Measurements from ENCODE around the gene DNM2. TPM values are rescaled to one million over a fixed set of nuclear protein-coding genes. Genes with fewer than 3 reads are reported as not detected.
"Not testable (repeated sequence)": the region's sequence is repeated elsewhere in the genome, so short reads cannot be mapped to it uniquely, and the experiment has no call there.

Gene DNM2
- total RNA-seq, 1 donor from 2014 or later = 201 TPM

DNA sequence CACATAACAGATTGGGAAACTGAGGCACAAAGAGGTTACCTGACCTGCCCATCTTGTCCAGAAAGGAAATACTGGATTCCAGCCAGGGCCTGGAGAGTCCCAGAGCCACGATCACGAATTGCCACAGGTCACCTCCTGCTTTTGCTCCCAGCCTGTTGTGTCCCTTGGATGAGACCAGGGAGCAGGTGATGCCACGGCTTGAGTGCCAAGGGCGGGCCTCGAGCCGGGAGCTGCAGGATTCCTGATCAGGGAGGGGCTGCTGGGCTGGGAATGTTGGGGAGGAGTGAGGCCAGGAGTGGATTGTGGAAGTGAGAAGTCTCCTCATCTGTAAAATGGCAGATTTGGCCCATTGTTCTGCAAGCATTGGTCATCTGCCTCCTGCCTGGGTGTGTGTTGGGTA is 29.4 kb downstream of the DNM2 start:
- DNase-seq (peak; percentile 53), ATAC-seq (no peak)
- intact Hi-C loops (cut with micrococcal nuclease) = no loop called here

DNA sequence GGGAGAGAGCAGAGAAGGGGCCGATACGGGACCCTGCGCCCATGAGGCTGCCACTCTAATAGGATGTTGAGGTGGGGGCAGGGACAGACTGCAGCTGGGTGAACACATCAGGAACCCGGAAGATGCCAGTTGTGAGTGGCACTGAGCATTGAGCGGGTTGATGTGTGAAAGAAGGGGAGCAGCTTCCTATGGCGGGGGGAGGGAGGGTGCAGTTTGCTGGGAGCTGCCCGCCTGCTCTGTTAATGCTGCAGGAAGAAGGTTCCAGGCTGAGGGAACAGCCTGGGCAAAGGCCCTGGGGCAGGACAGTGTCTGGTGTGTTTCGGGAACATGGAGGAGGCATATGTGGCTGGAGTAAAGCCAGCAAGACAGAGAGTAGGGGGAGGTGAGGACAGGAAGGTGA is 29.8 kb downstream of the DNM2 start:
- intact Hi-C loops (cut with micrococcal nuclease) = no loop called here
- DNase-seq (no peak), ATAC-seq (no peak)

DNA sequence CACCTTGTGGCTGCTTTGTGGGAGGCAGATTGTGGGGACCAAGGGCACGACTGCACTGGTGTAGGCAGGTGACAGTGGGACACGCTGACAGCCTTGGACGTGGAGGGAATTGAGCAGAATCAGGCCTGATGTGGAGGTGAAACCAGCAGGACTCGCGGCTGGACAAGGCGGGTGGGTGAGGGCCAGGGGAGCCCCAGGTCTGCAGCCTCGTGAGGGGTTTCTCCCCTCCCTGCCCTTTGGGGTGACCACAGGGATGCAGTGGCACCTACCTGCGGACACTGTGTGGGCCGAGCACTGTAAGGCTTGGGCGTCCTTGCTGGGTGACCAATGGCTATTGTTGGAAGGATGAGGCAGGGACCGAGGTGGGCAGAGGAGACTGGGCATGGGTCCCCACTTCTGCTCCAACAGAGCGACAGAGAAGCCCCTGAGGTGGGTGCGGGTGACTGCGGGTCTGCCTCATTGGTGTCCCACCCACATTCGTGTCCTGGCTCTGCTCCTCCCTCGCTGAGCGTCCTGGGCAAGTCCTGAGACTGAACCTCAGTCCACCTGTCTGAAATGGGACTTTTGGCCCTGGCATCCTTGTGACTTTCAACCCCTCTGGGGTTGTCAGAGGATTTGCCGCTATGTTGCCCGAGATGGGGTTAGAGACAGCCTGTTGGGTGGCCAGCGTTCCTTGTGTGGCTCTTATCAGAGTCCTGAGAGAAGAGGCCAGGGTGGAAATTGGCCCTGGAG is 30.5 kb downstream of the DNM2 start:
- intact Hi-C loops (cut with micrococcal nuclease) = no loop called here
- DNase-seq = no peak
- ATAC-seq = no peak

DNA sequence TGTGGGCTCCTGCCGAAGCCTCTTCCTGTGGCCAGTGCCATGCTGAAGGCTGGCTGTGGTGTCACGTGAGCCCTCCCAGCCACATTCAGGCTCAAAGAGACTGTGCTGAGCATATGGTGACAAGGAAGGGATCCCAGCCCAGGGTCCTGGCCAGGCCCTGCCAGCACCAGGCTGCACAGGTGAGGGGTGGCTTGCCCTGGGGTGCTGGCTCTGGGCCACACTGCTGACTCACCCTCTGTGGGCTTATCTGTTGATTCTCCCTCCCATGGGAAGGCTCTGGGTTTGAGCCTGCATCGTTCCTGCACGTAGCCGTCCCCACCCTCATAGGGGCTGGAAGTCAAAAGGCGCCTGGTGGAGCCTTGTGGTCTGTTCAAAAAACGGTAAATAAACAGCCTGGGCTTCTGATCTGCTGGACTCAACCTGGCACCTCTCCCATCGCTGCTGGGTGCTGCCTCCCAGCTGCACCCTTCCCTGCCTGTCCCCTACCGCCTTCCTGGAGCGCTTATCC is 31.1 kb downstream of the DNM2 start:
- intact Hi-C loops (cut with micrococcal nuclease) = no loop called here
- DNase-seq (peak; percentile 61), ATAC-seq (peak; percentile 54)

DNA sequence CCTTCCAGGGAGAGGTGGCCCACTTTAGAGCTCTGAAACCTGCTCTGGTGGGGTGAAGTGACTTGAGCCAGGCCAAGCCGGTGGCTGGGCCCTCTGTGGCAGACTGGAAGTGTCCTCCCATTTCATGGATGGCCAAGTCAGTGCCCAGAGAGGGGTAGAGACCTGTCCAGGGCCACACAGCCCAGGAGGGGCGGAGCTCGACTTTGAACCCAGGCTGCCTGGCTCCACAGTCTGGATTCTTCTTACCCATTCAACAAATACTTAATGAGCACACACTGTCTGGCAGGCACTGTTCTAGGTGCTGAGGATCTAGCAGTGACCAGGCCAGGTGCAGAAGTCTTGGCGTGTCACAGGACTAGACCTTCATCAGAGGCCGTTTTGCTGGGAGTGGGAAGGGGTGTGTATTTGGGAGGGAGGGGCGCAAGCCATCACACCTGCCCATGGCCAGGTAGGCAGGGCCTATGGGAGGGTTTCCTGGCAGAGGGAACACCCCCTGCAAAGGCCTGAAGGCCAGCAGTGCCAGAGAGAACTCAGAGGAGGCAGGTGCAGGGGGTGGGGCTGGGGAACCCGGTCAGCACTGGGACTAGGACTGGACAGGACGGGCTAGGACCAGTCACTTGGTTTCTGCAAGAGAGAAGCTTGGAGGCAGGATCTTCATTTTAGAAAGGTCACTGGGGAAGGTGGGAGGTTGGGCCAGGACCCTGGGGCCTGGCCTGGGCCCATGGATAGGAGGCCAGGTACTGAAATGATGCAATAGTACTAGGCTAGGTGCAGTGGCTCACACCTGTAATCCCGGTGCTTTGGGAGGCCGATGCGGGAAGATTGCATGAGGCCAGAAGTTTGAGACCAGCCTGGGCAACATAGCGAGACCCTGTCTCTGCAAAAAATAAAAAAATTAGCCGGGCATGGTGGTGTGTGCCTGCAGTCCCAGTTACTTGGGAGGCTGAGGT is 31.8 kb downstream of the DNM2 start:
- ATAC-seq (no peak), DNase-seq (no peak)
- intact Hi-C loops (cut with micrococcal nuclease) = no loop called here

DNA sequence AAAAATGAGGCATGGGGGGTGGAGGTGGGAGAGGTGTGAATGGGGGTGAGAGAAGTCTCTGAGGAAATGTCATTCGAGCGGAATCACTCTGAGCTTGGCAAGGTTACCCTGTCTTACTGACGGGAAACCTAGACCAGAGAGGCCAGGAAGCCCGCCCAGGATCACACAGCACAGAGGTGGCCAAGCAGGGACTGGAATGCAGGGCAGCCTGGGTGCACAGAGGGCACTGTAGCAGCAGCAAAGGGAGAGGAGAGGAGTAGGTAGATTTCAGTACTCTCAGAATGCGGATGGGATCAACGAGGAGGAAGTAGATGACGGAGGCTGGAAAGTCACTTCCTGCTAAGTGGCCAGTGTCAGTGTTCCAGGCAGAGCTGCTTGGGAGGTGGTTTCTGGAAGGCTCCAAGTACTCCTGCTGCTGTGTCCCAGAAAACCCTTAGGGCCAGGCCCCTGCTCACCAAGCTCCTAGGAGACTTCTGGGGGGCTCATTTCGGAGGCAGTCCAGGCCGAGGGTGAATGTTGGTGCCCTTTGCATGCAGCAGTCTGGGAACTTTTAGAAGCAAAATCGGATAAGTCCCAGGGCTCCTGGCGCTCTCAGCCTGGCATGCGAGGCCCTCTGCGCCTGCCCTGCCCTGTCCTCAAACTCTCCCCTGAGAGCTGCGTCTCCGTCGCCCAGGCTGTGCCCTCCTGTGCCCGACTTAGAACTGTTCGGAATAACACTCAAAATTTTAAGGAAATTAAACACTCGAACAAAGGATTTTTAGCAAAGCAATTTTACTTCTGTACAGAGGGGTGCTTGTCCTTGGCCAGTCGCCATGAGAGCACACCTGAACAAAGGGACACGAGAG is 33.5 kb downstream of the DNM2 start:
- intact Hi-C loops (cut with micrococcal nuclease) = no loop called here
- ATAC-seq = peak; percentile 66
- peak; percentile 59 for DNase-seq

DNA sequence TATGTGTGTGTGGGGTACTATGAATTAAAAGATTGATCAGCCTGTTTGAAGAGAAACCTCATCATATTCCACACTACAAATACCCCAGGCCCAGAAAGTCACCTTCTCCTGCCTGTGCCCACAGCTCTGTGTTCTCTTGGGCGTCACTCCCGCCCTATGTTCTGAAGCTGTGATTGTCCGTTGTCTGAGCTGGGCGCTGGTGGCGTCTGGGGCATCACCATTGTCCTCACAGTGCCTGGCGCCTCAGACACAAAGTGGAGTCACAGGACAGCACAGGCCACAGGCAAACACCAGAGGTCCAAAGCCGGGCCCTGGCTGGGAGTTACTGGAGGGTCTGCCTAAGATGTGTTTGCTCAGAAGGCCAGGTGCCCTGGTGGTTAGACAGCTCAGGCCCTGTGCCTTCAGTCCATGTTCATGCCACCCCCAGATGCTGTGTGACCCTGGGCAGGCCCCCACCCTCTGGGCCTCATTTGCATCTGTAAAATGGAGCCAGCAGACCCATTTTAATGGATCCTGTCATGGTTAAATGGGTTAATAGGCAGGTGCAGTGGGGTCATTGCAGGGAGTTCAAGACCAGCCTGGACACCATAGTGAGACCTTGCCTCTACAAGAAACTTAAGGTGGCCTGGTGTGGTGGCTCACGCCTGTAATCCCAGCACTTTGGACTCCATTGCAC is 34.5 kb downstream of the DNM2 start:
- intact Hi-C loops (cut with micrococcal nuclease) = no loop called here
- DNase-seq = peak; percentile 61
- peak; percentile 63 for ATAC-seq

DNA sequence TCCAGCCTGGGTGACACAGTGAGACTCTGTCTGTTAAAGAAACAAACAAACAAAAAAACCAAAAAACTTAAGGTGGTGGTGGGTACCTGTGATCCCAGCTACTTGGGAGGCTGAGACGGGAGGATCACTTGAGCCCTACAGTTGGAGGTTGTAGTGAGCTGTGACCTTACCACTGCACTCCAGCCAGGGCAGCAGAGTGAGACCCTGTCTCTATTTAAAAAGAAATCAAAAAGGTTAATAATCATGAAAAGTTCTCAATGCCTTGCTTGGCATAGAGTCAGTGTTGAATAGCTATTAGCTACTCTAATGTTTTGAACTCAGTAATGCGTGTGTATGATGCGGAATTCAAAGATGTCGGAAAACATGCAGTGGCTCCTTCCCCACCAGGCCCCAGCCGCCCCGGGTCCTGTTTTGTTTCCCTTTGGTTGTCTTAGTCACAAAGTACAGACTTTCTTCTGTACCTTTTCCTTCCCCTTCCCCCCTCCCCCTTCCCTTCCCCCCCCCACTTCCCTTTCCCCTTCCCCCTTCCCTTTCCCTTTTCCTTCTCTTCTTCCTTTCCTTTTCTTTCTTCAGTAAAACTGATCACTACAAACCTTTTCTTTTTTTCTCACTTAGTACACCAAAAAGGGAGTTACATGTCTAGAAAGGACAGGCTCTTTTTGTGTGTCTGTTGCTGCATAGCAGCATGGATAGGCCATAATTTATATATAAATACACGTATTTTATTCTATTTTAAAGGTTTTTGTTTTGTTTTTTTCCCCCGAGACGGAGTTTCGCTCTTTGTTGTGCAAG is 35.2 kb downstream of the DNM2 start:
- no peak for DNase-seq
- intact Hi-C loops (cut with micrococcal nuclease) = no loop called here
- ATAC-seq = no peak

DNA sequence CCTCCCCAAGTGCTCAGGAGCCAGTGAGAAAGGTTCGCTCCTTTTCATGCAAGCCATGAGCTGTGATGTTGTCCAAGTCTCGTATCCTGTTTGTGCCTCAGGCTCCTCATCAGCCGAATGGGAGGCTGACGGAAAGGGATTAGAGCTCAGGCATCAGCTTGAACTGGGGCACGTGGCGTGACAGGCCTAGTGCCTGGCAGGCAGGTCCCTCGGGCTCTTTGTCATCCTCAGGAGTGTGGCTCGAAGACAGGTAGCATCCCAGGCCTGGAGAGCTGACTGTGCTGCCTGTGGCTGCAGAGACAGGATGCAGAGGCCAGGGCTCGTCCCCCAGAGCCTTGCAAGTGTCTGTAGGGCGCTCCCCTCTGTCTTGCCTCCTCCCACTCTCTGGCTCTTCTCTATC is 38.5 kb downstream of the DNM2 start:
- intact Hi-C loops (cut with micrococcal nuclease) = no loop called here
- no peak for DNase-seq
- ATAC-seq = no peak

DNA sequence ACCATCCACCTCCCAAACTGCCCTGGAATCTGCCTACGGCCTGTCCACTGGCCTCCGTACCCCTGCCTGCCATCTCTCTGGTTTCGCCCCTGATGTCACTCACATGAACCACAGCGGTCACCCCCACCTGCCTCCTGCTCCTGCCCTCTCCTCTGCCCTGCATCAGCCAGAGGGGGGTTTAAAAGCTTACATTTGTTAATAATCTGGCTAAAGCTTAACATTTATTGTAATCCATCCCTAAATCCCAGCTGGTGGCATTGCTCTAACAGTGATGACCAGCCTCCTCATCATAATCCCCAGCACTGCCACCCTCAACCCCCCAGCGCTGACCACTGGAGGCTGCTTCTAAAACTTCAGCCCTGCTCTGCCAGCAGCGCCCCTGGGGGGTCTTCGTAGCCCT is 38.9 kb downstream of the DNM2 start:
- ATAC-seq (no peak), DNase-seq (no peak)
- intact Hi-C loops (cut with micrococcal nuclease) = no loop called here

DNA sequence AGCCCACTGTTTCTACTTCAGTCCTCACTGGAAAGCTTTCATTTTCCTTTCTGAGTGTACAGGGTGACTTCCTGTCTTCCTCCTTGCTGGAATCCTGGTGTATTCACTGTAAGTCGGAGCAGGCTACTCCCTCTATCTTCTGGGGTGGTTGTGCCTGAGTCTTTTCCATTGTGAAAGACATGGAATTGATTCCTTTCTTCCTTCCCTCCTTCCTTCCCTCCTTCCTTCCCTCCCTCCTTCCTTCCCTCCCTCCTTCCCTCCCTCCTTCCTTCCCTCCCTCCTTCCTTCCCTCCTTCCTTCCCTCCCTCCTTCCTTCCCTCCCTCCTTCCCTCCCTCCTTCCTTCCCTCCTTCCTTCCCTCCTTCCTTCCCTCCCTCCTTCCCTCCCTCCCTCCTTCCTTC is 40.2 kb downstream of the DNM2 start:
- DNase-seq; intact Hi-C loops (cut with micrococcal nuclease); ATAC-seq: not testable (repeated sequence)

DNA sequence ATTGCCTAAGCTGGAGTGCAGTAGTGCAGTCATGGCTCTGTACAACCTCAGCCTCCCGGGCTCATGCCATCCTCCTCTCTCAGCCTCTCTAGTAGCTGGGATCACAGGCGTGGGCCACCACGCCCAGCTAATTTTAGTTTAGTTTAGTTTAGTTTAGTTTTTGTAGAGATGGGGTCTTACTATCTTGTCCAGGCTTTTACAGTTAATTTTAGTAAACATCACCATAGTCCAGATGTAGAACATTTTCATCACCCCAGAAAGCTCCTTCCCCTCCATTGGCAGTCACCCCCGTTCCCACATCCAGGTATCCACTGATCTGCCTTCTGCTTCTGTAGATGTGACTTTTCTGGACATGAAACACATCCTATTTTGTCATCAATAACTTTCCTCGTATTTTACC is 41.1 kb downstream of the DNM2 start:
- intact Hi-C loops (cut with micrococcal nuclease) = no loop called here
- DNase-seq = no peak
- no peak for ATAC-seq

DNA sequence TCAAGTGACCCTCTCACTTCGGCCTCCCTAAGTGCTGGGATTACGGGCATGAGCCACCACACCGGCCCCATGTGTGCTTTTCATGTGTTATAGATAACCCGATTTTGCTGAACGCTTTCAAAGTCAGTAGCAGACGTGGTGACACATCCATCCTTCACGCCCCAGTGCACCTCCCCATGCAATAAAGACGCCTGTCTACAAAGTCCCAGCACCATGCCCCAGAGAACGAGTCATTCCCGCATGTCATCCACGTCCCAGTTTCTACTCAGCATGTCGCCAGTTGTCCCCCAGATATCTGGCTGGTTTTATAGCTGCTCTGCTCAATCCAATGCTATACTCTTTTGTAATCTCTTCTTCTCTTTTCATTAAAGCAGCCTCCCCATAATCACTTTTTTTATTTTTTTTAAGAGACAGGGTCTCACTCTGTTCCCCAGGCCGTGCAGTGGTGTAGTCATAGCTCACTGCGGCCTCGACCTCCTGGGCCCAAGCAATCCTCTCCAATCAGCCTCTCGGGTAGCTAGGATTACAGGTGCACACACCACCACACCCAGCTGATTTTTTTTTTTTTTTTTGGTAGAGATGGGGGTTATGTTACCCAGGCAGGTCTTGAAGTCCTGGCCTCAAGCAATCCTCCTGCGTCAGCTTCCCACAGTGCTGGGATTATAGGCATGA is 42.5 kb downstream of the DNM2 start:
- ATAC-seq = no peak
- intact Hi-C loops (cut with micrococcal nuclease) = no loop called here
- no peak for DNase-seq

DNA sequence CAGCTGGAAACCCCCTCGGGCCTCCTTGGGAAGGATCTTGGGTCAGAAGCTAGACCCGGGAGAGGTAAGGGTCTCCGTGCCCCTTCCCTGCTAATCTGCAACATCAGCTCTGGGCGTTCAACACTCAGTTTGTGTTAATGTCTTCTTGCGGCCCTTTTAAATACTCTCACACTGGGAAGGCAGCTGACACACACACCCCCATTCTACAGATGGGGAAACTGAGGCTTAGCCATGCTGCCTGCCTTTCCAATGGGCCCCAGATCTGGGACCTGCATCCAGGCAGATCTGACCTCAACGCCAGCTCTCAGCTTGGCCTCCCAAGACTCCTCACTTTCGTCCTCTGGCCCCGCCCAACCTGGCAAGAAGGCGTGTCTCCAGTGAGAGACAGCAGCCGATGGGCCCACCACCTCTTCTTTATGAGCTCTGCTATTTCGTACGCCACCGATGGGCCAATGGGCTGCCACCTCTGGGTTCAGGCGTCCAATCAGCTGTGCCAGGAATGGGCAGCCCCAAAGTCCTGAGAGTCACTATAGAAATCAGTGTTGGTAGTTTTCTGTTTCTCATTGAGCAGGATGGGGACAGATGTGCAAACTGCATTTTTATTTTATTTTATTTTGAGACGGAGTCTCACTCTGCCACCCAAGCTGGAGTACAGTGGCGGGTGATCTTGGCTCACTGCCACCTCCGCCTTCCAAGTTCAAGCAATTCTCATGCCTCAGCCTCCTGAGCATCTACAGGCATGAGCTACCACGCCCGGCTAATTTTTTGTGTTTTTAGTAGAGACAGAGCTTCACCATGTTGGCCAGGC is 43.8 kb downstream of the DNM2 start:
- ATAC-seq (no peak), DNase-seq (peak; percentile 59)
- intact Hi-C loops (cut with micrococcal nuclease) = no loop called here

DNA sequence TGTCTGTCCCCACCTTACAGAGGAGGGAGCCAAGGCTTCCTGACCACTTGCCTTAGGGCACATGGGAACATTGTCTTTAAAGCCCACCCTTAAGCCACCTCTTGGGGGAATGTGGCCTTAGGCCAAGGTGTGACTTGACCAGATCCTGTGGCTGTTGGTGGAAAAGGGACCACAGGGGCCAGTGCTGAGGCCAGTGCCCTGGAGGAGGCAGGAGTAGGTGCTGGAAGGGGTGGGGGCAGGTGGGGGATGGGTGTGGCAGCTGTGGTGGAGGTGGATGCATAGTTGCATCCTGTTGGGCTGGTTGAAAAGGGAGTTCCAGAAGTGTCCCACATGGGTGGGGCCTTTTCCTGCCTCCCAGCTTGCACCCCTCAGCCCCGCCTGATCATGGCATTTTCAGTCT is 44.8 kb downstream of the DNM2 start:
- ATAC-seq = peak; percentile 1
- DNase-seq = no peak
- intact Hi-C loops (cut with micrococcal nuclease) = no loop called here

DNA sequence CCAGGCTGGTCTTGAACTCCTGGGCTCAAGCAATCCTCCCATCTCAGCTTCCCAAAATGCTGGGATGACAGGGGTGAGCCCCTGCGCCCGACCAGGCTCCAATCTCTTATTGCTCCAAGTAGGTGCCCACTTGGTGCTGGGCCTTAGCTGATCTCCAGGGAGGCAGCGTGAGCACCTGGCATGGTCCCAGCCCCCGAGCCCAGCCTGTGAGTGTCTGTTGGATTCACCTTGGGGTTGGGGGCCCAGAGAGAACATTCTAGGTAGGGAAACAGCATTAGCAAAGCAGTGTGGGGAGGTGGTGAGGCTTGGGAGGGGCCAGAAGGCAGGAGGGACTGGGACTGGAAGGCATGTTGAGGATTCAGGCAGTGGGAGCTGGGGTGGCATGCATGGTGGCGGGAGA is 45.5 kb downstream of the DNM2 start:
- no peak for ATAC-seq
- intact Hi-C loops (cut with micrococcal nuclease) = no loop called here
- DNase-seq = no peak

DNA sequence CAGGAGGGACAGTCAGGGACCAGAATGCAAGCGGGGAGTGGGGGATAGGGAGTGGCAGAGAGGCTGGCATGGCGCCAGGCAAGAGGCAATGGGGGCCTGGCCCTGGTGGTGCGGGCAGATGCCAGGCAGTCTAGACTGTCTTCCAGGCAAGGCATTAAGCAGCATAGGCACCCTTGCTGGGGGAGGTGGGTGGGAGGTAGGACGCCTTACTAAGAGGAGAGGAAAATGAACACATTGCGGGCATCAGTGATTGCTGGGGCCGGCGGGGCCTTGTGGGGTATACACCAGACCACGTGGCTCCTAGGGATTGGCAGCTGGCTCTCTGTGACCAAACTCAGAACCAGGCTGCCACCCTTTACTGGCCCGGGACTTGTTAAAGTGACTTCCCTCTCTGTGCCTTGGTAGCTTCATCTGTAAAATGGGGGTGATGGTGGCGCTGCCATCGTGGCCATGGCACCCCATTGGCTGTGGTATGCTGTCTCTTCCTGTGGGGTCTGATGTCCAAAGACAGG is 46.0 kb downstream of the DNM2 start:
- intact Hi-C loops (cut with micrococcal nuclease) = no loop called here
- ATAC-seq = no peak
- DNase-seq = no peak
